ENCODE data around the gene DET1.
"Not testable (repeated sequence)": the region's sequence is repeated elsewhere in the genome, so short reads cannot be mapped to it uniquely, and the experiment has no call there.

Gene DET1

DNA sequence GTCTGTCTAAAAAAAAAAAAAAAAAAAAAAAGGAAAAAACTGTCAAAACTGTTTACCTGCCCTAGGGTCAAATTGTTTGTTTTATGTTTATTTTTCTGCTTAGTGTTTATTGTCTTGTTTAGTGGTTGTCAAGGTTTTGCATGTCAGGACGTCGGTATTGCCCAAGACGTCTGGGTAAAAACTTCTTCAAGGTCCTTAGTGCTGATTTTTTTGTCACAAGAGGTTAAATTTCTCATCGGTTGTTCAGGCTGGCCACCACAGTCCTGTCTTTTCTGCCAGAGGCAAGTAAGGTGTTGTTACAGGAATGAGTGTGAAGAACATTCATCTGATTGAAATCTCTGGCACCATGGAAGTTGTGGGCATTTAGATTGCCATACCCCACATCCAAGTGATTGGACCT lies 7.0 kb downstream of the DET1 start:
- DNase-seq, result no peak

DNA sequence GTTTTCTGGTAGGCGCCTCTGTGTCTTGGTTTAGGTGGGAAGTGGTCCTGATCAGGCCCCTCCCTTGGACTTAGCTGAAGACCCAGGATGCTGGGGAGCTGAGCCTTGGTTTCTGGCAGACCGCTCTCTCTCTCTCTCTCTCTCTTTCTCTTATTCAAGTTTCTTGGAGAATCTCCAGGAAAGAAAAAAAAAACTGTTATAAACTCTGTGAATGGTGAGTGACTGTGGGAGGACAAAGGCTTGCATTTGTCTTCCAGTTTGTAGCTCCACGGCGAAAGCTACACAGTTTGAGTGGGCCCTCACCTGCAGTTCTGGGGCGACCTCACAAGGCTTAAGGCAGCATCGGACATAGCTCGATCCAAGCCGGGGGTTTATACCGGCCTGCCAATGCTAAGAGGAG lies 7.5 kb downstream of the DET1 start:
- no peak for DNase-seq

DNA sequence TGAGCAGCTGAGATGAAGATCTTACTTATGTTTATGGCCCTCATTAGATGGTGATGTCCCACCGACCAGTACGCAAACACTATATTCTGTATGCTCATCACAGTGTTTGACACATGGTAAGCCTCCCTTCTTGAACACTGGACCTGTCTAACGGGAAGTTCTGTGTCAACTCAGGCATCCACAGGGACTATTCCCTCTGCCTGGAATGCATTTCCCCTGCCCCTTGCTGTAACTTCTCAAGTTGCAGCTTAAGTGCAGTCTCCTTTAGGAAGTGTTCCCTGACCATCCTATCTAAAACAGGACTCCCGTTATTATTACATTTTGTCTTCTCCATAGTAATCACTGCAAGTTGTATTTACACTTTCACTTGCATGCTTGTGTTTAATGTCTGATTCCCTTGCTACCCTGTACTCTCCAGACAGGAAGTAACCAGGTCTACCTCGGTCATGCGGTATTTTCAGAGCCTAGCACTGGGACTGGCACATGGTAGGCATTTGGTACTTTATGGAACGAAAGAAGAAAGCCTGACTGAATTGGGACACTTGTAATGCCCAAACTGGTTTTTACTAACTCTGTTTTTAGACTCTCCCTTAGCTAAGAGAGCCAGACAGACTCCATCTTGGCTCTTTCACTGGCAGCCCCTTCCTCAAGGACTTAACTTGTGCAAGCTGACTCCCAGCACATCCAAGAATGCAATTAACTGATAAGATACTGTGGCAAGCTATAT lies 8.7 kb downstream of the DET1 start:
- DNase-seq, result no peak

DNA sequence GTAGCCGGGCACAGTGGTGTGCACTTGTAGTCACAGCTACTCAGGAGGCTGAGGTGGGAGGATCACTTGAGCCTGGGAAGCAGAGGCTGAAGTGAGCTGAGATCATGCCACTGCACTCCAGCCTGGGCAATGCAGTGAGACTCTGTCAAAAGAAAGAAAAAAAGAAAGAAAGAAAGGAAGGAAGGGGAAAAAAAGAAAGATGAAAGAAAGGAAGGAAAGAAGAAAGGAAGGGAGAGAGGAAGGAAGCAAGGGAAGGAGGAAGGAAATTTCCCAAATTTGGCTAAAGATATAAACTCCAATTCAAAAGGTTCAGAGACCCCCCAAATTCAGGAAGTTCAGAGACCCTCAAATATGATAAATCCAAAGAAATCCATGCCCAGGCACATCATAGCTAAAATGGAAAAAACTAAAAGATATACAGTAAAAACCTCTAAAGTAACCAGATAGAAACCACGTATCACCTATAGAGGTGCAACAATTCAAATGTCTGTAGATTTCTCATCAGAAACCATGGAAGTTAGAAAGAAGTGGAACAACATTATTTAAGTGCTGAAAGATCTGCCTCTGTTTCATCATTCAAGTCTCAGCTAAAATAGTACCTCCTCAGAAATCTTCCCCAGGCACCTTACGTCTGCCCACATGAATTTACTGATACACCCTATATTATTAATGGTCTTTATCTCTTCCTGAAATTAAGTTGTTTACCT lies 10.7 kb downstream of the DET1 start:
- DNase-seq, result no peak

DNA sequence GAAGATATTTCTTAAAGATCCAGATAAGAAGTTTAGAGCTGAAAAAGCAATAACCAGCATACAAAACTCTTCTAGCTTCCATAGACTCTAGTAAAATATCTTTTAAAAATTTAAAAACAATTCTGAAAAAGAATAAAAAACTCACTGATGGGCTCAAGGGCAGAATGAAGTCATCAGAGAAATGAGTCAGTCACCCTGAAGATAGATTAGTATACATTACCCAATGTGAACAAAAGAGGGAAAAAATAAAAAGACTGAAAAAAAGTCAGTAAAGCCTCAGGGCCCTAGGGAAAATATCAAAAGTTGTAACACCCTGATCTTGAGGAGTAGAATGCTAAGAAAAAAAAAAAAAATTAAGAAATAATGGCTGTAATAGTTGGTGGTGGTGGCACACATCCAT lies 11.4 kb downstream of the DET1 start:
- no peak for DNase-seq

DNA sequence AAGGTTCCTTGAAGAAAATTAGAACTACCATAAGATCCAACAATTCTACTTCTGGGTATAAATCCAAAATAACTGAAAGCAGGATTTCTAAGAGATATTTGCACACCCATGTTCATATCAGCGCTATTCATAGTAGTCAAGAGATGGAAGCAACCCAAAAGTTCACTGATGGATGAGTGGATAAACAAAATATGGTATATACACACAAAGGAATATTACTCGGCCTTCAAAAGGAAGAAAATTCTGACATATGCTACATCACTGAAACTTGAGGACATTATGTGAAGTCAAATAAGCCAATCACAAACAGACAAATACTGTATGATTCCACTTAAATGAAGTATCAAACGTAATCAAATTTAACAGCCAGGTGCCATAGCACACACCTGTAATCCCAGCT lies 13.1 kb downstream of the DET1 start:
- no peak for DNase-seq

DNA sequence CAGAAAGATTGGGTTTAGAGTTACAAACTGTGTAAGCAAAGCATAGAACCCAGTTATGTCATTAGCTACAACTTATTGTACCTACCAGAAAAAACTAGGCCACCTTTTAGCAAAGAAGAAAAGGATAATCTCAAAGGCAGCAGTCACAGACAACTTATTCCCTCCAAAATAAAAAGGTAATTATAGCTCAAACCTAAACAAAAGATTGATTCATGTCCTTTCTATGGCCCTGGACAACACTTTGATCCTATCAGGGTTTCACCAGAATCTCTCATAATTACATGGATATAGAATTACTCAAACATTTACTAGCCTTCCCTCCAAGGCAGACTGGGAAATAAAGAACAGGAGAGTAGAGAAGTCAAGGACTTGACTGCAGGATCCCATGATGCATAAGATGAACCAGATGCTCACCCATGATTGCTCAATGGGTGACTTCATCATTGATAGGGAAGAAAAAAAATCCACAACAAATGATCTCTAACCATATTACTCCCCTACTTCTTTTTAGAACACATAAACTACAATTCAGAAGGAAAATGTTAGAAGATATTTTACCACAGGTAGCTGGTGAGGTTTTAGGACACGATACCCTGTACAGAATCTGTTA lies 17.4 kb downstream of the DET1 start:
- DNase-seq, result no peak

DNA sequence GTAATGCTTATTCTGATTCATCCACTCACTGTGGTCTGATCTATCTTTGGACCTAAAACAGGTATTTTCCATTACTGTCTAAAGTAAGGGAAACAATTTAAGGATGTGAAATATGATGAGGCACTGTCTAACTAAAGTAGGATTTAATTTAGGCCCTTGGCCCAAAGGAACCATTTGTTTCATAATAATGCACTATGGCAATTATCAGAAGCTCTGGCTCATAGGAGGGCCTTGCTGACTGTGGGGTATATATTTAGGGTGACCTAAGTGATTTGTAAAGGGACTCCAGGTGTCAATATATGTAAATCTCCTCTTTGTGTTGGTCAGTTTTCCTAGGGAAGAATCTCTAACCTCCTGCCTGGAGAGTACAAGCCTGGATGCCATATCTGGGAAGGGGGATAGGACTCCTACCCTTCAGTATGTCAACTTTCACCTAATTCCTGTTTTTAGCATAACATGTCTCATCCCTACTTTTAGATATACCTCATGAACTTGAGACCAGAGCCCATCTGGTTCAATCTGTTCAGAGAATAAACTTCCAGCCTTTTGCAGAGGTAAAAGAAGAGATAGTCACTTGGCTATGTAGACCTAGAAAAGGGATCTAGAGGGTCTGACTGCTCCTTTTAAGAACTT lies 20.1 kb downstream of the DET1 start:
- no peak for DNase-seq

DNA sequence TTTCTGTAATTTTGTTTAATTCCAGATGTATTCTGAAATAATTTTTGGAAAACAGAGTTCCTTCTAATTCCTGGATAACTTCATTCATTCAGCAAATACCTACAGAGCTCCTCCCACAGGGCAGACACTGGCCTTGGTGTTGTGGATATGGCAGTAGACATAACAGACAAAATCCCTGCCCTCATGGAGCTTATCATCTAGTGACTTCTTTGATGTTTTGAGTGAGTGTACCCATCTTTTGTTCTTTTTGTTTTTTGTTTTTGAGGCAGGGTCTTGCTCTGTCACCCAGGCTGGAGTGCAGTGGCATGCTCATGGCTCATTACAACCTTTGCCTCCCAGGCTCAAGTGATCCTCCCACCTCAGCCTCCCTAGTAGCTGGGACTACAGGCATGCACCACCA lies 21.1 kb downstream of the DET1 start:
- no peak for DNase-seq

DNA sequence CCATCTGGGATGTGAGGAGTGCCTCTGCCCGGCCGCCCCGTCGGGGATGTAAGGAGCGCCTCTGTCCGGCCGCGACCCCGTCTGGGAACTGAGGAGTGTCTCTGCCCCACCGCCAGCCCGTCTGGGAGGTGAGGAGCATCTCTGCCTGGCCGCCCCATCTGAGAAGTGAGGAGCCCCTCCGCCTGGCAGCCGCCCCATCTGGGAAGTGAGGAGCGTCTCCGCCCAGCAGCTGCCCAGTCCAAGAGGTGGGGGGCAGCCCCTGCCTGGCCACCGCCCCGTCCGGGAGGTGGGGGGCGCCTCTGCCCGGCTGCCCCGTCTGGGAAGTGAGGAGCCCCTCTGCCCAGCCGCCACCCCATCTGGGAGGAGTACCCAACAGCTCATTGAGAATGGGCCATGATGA lies 22.4 kb downstream of the DET1 start:
- DNase-seq, result not testable (repeated sequence)

DNA sequence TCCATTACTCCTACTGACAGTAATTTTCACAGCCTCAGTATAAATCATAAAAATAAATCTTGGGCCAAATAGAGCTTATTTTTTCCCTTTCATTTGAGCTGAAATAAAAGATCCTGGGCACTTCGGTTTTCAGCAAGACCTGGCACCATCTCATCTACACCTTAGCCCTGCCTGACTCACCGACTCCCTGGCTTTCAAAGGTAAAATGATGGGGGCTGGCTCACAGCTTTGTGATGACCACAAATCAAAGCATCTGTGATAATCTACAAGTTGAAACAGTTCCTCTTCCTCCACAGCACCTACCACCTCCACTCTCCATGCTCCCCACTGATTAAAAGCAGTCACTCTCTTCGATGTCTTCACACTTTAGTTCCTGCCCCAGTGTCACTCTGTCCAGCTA lies 27.6 kb downstream of the DET1 start:
- no peak for DNase-seq

DNA sequence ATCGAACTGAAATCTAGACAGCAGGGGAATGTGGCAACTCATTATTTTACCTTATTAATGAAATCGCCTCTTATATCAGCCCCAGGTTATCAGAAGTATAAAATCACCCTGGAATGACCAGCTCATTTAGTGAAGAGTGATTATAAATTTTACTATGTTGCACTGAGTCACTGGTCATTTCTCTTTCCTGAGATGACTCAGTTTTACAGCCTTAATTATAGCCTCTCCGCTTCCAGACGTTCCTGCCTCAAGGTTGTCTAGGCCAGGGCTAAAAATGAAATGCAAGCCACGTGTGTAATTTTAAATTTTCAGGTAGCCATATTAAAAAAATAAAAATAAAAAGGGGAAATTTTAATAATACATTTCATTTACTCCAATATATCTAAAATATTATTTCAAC lies 33.3 kb downstream of the DET1 start:
- no peak for DNase-seq

DNA sequence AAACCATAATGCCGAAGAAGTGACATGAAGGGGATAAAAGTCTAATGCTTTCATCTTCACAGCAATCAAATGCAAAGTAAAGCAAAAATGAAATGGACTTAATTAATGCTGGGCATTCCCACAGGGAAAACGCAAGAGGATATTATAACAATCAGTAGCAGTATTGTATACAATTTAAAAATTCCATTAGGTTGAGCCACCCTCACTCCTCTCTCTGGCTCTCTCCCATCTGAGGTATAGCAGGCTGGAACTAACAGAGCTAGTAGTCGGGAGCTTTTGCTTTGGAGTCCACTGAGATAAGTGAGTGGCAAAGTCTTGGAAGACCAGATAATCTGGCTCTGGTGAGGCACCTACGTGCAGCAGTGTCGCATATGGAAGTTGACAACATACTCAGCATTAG lies 33.9 kb downstream of the DET1 start:
- DNase-seq, result no peak

DNA sequence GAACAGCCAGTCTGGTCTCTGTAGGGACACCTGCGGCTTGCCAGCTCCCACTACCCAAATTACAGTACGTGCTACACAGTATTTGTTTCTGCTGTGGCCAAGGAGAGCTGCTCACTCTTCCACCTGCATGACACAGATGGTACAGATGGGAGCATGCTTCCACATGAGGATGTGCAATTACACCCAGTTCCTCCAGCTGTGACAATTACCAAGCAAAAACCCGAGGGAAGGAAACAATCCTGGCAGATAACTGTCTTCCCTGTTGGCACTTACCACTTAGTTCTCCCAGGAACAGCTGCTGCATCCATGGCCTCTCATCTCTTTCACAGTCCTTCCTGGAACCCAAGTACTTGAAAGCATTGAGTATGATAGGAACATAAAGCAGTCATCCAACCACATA lies 34.4 kb downstream of the DET1 start:
- no peak for DNase-seq

DNA sequence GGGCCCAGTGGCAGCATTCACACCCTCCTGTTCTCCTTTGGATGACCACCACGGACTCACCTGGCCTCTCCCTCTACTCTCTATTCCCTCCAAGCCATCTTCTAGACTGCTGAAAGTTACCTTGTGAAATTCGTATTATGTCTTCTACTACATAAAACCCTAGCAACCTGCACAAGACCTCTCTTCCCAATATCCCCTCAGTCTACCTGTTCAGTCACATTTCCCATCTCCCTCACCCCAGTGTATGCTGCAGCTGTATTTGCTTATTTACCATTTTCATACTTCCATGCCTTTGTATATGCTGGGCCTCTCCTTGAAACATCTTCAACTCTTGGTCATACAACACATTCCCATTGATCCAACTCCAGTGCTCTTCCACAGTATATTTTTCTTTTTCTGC lies 35.3 kb downstream of the DET1 start:
- no peak for DNase-seq

DNA sequence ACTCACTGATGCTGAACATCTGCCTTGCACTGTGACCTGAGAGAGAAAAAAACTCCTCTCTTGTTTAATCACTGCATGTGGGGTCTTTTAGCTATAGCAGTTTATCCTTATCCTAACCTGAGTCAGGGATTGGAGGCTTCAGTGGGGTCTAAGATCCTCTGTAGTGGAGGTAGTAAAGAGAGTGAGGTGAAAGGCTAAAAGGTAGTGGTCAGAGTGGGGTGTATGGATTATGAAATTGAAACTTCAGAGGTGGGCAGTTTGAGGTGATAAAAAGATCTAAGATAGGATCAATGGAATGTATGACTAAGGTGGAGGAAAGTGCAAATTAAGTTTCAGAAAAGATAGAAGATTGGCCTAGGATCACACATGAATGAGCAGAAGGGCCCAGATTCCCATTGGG lies 36.5 kb downstream of the DET1 start:
- DNase-seq, result no peak

DNA sequence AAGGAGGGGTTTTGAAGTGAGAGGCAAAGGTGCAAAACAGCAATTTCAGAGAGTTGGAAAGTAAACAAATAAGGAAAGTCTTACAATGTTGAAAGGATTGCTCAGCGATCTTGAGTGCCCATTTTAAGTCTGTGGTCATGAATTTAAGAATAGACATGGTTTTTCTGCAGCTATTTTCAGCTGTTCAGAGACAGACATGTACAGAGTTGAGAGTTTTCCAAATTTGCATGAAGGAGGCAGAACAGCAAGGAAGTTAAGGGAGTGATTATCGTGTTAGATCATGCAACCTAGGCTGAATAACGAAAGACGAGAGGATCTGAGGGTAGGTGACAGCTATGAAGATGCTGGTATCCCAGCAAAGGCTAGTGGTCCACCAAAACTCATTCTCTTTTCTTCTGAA lies 37.2 kb downstream of the DET1 start:
- no peak for DNase-seq

DNA sequence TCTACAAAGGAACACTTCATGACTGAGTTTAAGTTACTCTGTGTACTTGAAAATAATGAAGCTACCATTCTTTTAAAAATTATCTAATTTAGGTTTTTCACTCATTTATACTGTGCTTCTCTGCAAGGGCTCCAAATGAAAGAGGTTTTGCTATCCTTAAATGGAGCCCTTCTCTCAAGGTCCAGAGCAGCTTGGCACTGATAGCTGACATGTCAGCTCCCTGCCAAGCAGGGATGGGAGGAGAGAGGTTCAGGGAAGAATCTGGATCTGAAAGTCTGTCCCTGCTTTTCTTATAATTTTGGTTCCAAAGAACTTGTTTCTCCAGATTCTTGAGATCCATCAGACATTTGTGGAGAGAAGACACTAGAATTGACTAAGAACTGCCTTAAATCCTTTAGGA lies 39.9 kb downstream of the DET1 start:
- DNase-seq, result no peak

DNA sequence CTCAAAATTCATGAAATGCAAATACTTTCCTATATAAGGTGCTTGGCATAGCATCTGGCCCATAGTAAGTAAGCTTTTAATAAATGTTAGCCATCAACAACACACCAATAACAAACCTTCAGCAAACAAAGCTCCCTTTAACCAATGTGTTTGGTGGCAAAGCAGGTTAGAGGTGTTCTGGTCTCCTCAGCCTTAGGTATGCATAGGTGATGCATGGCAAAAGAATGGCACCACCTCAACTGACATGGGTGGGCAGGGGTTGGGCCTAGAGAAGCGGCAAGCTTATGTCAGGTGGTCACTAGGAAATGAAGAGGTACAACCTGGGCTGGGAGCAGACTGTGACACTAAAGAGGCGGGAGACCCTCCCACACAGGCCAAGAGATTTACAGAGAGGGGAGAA lies 40.8 kb downstream of the DET1 start:
- no peak for DNase-seq

DNA sequence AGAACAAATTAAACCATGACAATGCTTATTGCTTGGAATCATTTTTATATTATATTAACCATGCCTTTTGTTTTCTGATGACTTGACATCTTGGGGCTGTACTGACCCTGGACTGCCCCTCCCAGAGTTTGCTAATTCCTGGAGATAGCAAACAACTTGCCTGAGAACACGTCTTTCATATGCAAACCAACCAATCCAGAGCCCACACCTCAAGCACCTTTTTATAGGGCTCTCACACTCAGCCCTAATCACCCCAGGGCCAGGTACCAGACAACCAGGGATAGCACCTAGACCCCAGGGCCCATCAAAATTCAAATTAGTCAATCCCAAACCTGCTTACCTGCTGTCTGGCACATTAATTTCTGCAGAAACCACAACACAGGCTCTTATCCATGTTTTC lies 42.0 kb downstream of the DET1 start:
- no peak for DNase-seq

DNA sequence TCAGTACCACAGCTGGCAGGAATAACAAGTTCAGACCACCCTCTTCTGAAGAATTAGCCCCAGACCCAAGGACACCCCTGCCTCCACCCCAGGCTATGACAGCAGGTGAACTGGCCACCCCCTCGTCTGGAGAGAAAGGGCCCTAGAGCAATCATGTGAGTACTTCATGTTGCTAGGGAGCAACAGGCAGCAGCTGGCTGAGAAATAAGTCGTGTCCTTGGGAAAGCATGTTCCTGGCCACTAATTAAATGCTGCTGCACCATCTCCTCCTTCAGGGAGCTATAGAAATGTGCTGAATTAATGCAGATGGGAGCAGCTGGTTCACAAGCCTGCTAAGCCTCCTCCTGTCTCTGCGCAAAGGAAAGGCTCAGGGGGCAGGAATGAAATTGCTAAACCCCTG lies 47.5 kb downstream of the DET1 start:
- DNase-seq, result no peak

DNA sequence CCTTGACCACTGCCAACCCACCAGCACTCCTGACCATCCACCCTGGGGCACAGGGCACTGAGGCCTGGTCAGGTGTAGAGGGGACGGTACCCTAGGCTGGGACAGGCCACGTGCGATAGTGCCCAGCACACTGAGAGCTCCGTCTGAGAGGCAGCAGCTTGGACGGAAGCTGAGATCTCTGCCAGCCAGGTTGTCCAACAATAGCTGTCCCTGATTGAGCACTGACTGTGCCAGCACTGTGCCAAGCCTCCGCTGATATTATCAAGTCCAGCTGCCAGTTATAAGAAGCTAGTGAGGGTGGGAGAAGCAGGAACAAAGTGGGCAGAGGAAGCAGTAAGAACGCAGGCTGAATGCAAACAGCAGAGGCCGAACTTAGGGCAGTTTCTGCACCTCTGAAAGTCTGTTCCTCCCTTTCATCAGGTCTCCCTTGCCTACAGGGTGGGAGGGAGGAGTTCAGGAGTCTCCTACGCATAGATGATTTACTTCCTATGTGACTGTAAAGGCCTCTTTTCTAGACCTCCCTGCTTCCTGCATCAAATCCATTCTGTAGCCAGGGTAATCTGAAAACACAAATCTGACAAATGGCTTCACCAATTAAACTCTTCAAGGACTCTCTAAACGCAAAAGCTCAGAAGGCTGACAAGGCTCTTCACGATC lies 49.2 kb downstream of the DET1 start:
- no peak for DNase-seq

DNA sequence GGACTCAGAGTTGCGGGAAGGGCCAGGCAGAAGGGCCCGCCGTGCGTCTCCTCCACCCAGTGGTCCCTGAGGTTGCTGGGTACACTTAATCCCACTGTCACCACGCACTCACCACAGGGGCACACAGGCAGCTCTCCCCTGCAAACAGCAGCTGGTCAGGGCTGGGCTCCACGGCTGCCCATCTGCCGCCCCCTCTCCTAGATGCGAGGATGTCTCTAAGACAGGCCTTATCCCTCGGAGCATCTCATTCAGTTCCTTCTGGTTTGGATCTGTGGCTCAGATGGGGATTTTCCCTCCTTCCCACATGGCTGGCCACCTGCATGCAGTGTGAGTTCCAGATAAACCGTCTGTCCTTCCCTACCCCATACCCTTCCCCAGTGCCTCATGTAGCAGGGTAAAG lies 52.6 kb downstream of the DET1 start:
- DNase-seq, result no peak

DNA sequence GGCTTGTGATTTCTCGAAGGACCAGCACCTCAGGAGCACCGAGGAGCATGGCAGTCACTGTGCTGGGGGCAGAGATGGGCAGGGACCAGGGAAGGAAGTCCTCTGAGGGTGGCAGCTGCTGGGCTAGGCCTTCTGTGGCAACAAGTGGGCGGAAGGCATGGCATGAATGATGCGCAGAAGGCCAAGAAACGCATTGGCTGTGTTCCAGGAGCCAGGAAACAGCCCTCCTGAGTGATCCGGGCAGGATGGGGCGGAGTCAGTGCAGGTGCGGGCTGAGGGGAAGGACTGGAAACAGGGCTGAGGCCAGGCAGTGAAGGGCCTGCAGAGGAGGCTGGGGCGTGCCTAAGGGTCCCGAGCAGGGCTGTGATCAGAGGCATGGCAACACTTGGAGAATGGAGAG lies 55.3 kb downstream of the DET1 start:
- no peak for DNase-seq
